ENCODE data around the gene ZC3H12D.

Gene ZC3H12D

GRCh38 chr6:149440735-149441671 is 43.8 kb downstream of the ZC3H12D start:
- no peak for DNase-seq

GRCh38 chr6:149439626-149440025 is 45.2 kb downstream of the ZC3H12D start:
- no peak for DNase-seq

- no peak for DNase-seq
These were observed 46.0 kb downstream of the ZC3H12D start for GRCh38 chr6:149438855-149439254.

GRCh38 chr6:149437212-149437611 is 47.6 kb downstream of the ZC3H12D start:
- no peak for DNase-seq

GRCh38 chr6:149436647-149437046 is 48.2 kb downstream of the ZC3H12D start:
- DNase-seq: no peak

GRCh38 chr6:149435919-149436586 is 48.8 kb downstream of the ZC3H12D start:
- DNase-seq: no peak

- DNase-seq: no peak
These were observed 50.9 kb downstream of the ZC3H12D start for GRCh38 chr6:149433881-149434280.

- no peak for DNase-seq
These were observed 51.4 kb downstream of the ZC3H12D start for GRCh38 chr6:149433405-149433804.

GRCh38 chr6:149431905-149432775 is 52.7 kb downstream of the ZC3H12D start:
- DNase-seq: peak; percentile 79 to 94 (median 85)

GRCh38 chr6:149429427-149430360 is 55.1 kb downstream of the ZC3H12D start:
- DNase-seq: no peak

- no peak for DNase-seq
These were observed 56.2 kb downstream of the ZC3H12D start for GRCh38 chr6:149428606-149429005.

- DNase-seq: no peak
These were observed 59.1 kb downstream of the ZC3H12D start for GRCh38 chr6:149425754-149426153.

- no peak for DNase-seq
These were observed 59.6 kb downstream of the ZC3H12D start for GRCh38 chr6:149425224-149425623.

GRCh38 chr6:149423964-149424440 is 60.8 kb downstream of the ZC3H12D start:
- DNase-seq: no peak

- DNase-seq: no peak
These were observed 62.2 kb downstream of the ZC3H12D start for GRCh38 chr6:149422581-149422980.

GRCh38 chr6:149421132-149421531 is 63.7 kb downstream of the ZC3H12D start:
- DNase-seq: no peak

- no peak for DNase-seq
These were observed 65.0 kb downstream of the ZC3H12D start for GRCh38 chr6:149419696-149420404.

- DNase-seq: no peak
These were observed 70.0 kb downstream of the ZC3H12D start for GRCh38 chr6:149414821-149415220.

- DNase-seq: no peak
These were observed 70.8 kb downstream of the ZC3H12D start for GRCh38 chr6:149414009-149414408.

- DNase-seq: no peak
These were observed 74.3 kb downstream of the ZC3H12D start for GRCh38 chr6:149410557-149410956.

- no peak for DNase-seq
These were observed 75.2 kb downstream of the ZC3H12D start for GRCh38 chr6:149409617-149410016.

Data from activated naive CD4-positive, alpha-beta T cell (primary cell).